ENCODE measurements around the gene WDFY4. TPM values are rescaled to one million over a fixed set of nuclear protein-coding genes. Genes with fewer than 3 reads are reported as not detected.

The WDFY4 gene
- total and polyA plus RNA-seq, 2 donors (not counting 3 experiments of a cell fraction or from before 2014, with no cell fraction given) = 10.1 to 10.2 TPM

- H3K9me3 ChIP-seq (replicated peaks; ENCODE audit: control insufficient read depth, insufficient read depth, low read length) = no peaks in the 10 kb centered on the region
- dilution Hi-C loops (cut with MboI; ENCODE audit: extremely low pct_ligation_motif_present, low sequenced_read_pairs) = no loop called here
- POLR2A ChIA-PET = no interaction called here
Measured at GRCh38 chr10:48819783-48820182, 135.1 kb downstream of the WDFY4 start.

More at GRCh38 chr10:48819783-48820182, 135.1 kb downstream of the WDFY4 start:
- TF ChIP-seq CTCF (IDR thresholded peaks at IDR 0.05; ENCODE audit: extremely low read depth in 1 of 2, insufficient read depth in 1 of 2, low read depth in 1 of 2, low read length in 2 of 2) = no peak
- no peak for TF ChIP-seq FOS (IDR thresholded peaks at IDR 0.05; ENCODE audit: borderline replicate concordance, insufficient read depth, low read length)
- TF ChIP-seq GATA2 (IDR thresholded peaks at IDR 0.05; ENCODE audit: insufficient read depth, insufficient read length, low read depth, low read length) = no peak
- no peak for TF ChIP-seq POLR2AphosphoS5 (IDR thresholded peaks at IDR 0.05; ENCODE audit: insufficient read depth, low read depth, low read length)
- no peak for TF ChIP-seq JUN (IDR thresholded peaks at IDR 0.05; ENCODE audit: borderline replicate concordance, insufficient read depth, insufficient read length, low read depth)
- no peak for TF ChIP-seq MAX (IDR thresholded peaks at IDR 0.05; ENCODE audit: insufficient read depth, insufficient read length)
- no peak for TF ChIP-seq EZH2 (IDR thresholded peaks at IDR 0.05; ENCODE audit: borderline replicate concordance, low read depth, low read length, severe bottlenecking)
- TF ChIP-seq POLR2A (IDR thresholded peaks at IDR 0.05; ENCODE audit: low read depth, low read length) = no peak
- TF ChIP-seq MYC (IDR thresholded peaks at IDR 0.05; ENCODE audit: low read depth, low read length) = no peak
- H2AFZ ChIP-seq (ENCODE audit: low read depth, low read length) = no peak overlapping the region
- FAIRE-seq = no peak
- H3K79me2 ChIP-seq (ENCODE audit: control insufficient read depth, insufficient read depth, low read length) = no peaks in the 10 kb centered on the region
- H3K36me3 ChIP-seq (ENCODE audit: control insufficient read depth in 2 of 2, extremely low read depth in 1 of 2, insufficient read depth in 2 of 2, low read length in 2 of 2) = no peaks in the 10 kb centered on the region
- no peaks in the 10 kb centered on the region for H4K20me1 ChIP-seq (replicated peaks; ENCODE audit: control insufficient read depth, extremely low read depth, insufficient read depth, low read length)
- no peaks in the 10 kb centered on the region for H3K4me1 ChIP-seq (ENCODE audit: control insufficient read depth, extremely low read depth, insufficient read depth, low read length)
- CTCF ChIA-PET = interaction anchor here (1.3 kb wide), 1 partner anchor 10 kb away, joined by 3 read pairs; no protein-coding TSS in a partner anchor
- H3K27ac ChIP-seq (ENCODE audit: insufficient read depth, low read depth, low read length) = no peak overlapping the region
- no peak overlapping the region for H3K4me2 ChIP-seq (ENCODE audit: insufficient read depth, low read length)
- H3K9ac ChIP-seq (replicated peaks; ENCODE audit: extremely low read depth, insufficient read depth, low read length) = no peak overlapping the region
- no TSS peak for BruUV-seq (replicated peaks)
- H3K4me3 ChIP-seq (replicated peaks in 1 of 3; ENCODE audit: insufficient read depth in 1 of 3, low read depth in 1 of 3, low read length in 3 of 3) = no peak overlapping the region
- no peak for DNase-seq (ENCODE audit: low read depth, low spot score)
- intact Hi-C loops (cut with micrococcal nuclease) = no loop called here
- H3K9me1 ChIP-seq (replicated peaks; ENCODE audit: control insufficient read depth, extremely low read depth, insufficient read depth, low read length) = no peaks in the 10 kb centered on the region
- H3K27me3 ChIP-seq (ENCODE audit: control insufficient read depth in 2 of 2, insufficient read depth in 2 of 2, low read length in 2 of 2) = no peaks in the 10 kb centered on the region
